Stimulated activated CD4-positive, alpha-beta T cell treated with anti-CD3 and anti-CD28 coated beads, Interleukin-15, amount 100 ng/mL, for 1 hour (primary cell): Measurements from ENCODE around the gene AMOTL2.

ENCODE experiments used
- DNase-seq, 2 donors: peaks; one replicate each; pipeline ENCODE4 v3.0.0-alpha.2; 2020; ENCODE audit warnings: low read depth in 1 of 2, low spot score in 1 of 2

Gene AMOTL2

GRCh38 chr3:134336587-134336986, 37.7 kb downstream of the AMOTL2 start:
- DNase-seq, result no peak

GRCh38 chr3:134334901-134335280, 39.4 kb downstream of the AMOTL2 start:
- DNase-seq, result no peak

- DNase-seq, result no peak
Measured at GRCh38 chr3:134334231-134334900, 39.9 kb downstream of the AMOTL2 start.

- no peak for DNase-seq
Measured at GRCh38 chr3:134333522-134334181, 40.6 kb downstream of the AMOTL2 start.

GRCh38 chr3:134332344-134332743, 41.9 kb downstream of the AMOTL2 start:
- no peak for DNase-seq

- DNase-seq, result no peak
Measured at GRCh38 chr3:134331811-134332199, 42.4 kb downstream of the AMOTL2 start.

- no peak for DNase-seq
Measured at GRCh38 chr3:134330883-134331810, 43.1 kb downstream of the AMOTL2 start.

- DNase-seq, result no peak
Measured at GRCh38 chr3:134328846-134329245, 45.4 kb downstream of the AMOTL2 start.

- no peak for DNase-seq
Measured at GRCh38 chr3:134328147-134328591, 46.1 kb downstream of the AMOTL2 start.

GRCh38 chr3:134327594-134327975, 46.7 kb downstream of the AMOTL2 start:
- no peak for DNase-seq

GRCh38 chr3:134326760-134327593, 47.3 kb downstream of the AMOTL2 start:
- DNase-seq, result no peak

- no peak for DNase-seq
Measured at GRCh38 chr3:134326126-134326525, 48.1 kb downstream of the AMOTL2 start.

- DNase-seq, result no peak
Measured at GRCh38 chr3:134325706-134326105, 48.5 kb downstream of the AMOTL2 start.

- DNase-seq, result no peak
Measured at GRCh38 chr3:134325061-134325705, 49.1 kb downstream of the AMOTL2 start.

GRCh38 chr3:134323966-134324962, 50.0 kb downstream of the AMOTL2 start:
- no peak for DNase-seq

GRCh38 chr3:134322286-134322685, 52.0 kb downstream of the AMOTL2 start:
- no peak for DNase-seq

- no peak for DNase-seq
Measured at GRCh38 chr3:134320749-134321148, 53.5 kb downstream of the AMOTL2 start.

- DNase-seq, result no peak
Measured at GRCh38 chr3:134319931-134320330, 54.3 kb downstream of the AMOTL2 start.

- DNase-seq, result no peak
Measured at GRCh38 chr3:134318166-134318565, 56.1 kb downstream of the AMOTL2 start.
